Measurements from ENCODE around the gene CD226.
"Not testable (repeated sequence)": the region's sequence is repeated elsewhere in the genome, so short reads cannot be mapped to it uniquely, and the experiment has no call there.

Gene CD226

GRCh38 chr18:69954719-69955480 is 7.2 kb upstream of the CD226 start:
- no peaks in the 10 kb centered on the region for H3K9me3 ChIP-seq (ENCODE audit: control insufficient read depth, low read length)
- H3K4me3 ChIP-seq (ENCODE audit: low read length) = no peak overlapping the region
- H3K9ac ChIP-seq (ENCODE audit: low read length) = no peak overlapping the region
- H3K4me1 ChIP-seq (ENCODE audit: control insufficient read depth, insufficient read depth, low read length) = no peaks in the 10 kb centered on the region
- no peaks in the 10 kb centered on the region for H3K27me3 ChIP-seq (ENCODE audit: control insufficient read depth, insufficient read depth, low read length)
- no peaks in the 10 kb centered on the region for H3K36me3 ChIP-seq (ENCODE audit: control insufficient read depth, insufficient read depth, low read length)

DNA sequence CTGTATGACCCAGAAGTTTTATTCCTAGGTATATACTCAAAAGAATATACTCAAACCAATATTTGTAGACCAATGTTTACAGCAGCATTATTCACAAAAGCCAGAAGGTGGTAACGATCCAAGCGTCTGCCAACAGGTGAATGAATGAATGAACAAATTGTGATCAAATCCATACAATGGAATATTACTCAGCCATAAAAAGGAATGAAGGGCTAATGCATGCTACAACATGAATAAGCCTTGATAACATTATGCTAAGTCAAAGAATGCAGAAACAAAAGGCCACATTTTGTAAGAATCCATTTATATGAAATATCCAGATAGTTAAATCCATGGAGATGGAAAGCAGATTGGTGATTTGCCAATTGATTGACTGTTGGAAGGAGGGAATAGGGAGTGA is 5.5 kb upstream of the CD226 start:
- Histone ChIP-seq H3K9ac (ENCODE audit: low read length) (no peak overlapping the region), H3K4me3 (ENCODE audit: low read length) (no peak overlapping the region), H3K9me3 (ENCODE audit: control insufficient read depth, low read length) (no peaks in the 10 kb centered on the region), H3K36me3 (ENCODE audit: control insufficient read depth, insufficient read depth, low read length) (no peaks in the 10 kb centered on the region), H3K4me1 (ENCODE audit: control insufficient read depth, insufficient read depth, low read length) (no peaks in the 10 kb centered on the region), H3K27me3 (ENCODE audit: control insufficient read depth, insufficient read depth, low read length) (no peaks in the 10 kb centered on the region)

DNA sequence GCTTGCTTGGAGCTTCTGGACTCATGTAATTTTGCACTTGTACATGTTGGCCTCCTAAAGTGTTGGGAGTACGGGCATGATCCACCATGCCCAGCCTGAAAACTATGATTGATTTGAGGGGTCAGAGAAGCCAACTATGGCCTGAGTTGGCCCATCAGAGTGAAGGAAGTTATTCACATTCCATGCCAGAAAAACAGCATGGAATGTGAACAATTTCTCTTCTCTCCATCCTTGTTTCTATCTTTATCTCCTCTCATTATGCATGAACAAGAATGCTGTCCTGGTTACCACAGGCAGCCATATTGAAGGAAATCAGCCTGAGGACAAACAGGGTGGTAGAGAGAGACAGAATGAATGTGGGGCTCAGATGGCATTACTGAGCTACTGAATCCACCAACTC is 3.5 kb upstream of the CD226 start:
- Histone ChIP-seq H3K9ac (ENCODE audit: low read length) (no peak overlapping the region), H3K9me3 (ENCODE audit: control insufficient read depth, low read length) (no peaks in the 10 kb centered on the region)

GRCh38 chr18:69949538-69949936 is 1.9 kb upstream of the CD226 start:
- Histone ChIP-seq H3K36me3 (ENCODE audit: control insufficient read depth, insufficient read depth, low read length) (no peaks in the 10 kb centered on the region), H3K4me3 (ENCODE audit: low read length) (no peak overlapping the region), H3K27me3 (ENCODE audit: control insufficient read depth, insufficient read depth, low read length) (no peaks in the 10 kb centered on the region), H3K9me3 (ENCODE audit: control insufficient read depth, low read length) (no peaks in the 10 kb centered on the region), H3K9ac (ENCODE audit: low read length) (no peak overlapping the region), H3K4me1 (ENCODE audit: control insufficient read depth, insufficient read depth, low read length) (no peaks in the 10 kb centered on the region)

More for the DNA sequence above, 3.5 kb upstream of the CD226 start:
- H3K27me3 ChIP-seq (ENCODE audit: control insufficient read depth, insufficient read depth, low read length) = no peaks in the 10 kb centered on the region
- no peaks in the 10 kb centered on the region for H3K4me1 ChIP-seq (ENCODE audit: control insufficient read depth, insufficient read depth, low read length)
- no peaks in the 10 kb centered on the region for H3K36me3 ChIP-seq (ENCODE audit: control insufficient read depth, insufficient read depth, low read length)
- H3K4me3 ChIP-seq (ENCODE audit: low read length) = no peak overlapping the region

- Histone ChIP-seq H3K9ac (ENCODE audit: low read length) (no peak overlapping the region), H3K9me3 (ENCODE audit: control insufficient read depth, low read length) (no peaks in the 10 kb centered on the region), H3K4me3 (ENCODE audit: low read length) (no peak overlapping the region), H3K4me1 (ENCODE audit: control insufficient read depth, insufficient read depth, low read length) (no peaks in the 10 kb centered on the region), H3K36me3 (ENCODE audit: control insufficient read depth, insufficient read depth, low read length) (no peaks in the 10 kb centered on the region), H3K27me3 (ENCODE audit: control insufficient read depth, insufficient read depth, low read length) (no peaks in the 10 kb centered on the region)
Measured at GRCh38 chr18:69948919-69949537, 1.4 kb upstream of the CD226 start.

DNA sequence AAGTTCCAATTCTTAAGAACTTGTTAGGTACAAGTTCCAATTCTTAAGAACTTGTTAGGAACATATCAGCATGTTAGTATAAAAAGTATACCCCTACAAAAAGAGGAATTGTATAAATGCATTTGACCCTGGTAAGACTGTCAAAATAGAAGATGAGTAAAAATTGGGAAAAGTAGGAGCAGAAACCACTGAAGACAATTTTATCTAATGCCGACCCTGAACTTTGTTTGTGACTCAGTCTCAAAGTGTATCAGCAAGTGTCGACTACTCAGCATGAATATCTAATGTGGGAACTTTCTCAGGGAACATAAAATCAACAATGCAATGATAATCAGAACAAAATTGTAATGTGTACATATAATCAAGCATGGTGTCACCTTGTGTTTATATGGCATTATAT is 583 bp upstream of the CD226 start:
- no peaks in the 10 kb centered on the region for H3K9me3 ChIP-seq (ENCODE audit: control insufficient read depth, low read length)
- H3K9ac ChIP-seq (ENCODE audit: low read length) = no peak overlapping the region
- H3K4me1 ChIP-seq (ENCODE audit: control insufficient read depth, insufficient read depth, low read length) = no peaks in the 10 kb centered on the region
- no peaks in the 10 kb centered on the region for H3K36me3 ChIP-seq (ENCODE audit: control insufficient read depth, insufficient read depth, low read length)
- no peaks in the 10 kb centered on the region for H3K27me3 ChIP-seq (ENCODE audit: control insufficient read depth, insufficient read depth, low read length)
- no peak overlapping the region for H3K4me3 ChIP-seq (ENCODE audit: low read length)

- no peaks in the 10 kb centered on the region for H3K4me1 ChIP-seq (ENCODE audit: control insufficient read depth, insufficient read depth, low read length)
- H3K4me3 ChIP-seq (ENCODE audit: low read length) = no peak overlapping the region
- no peaks in the 10 kb centered on the region for H3K27me3 ChIP-seq (ENCODE audit: control insufficient read depth, insufficient read depth, low read length)
- no peaks in the 10 kb centered on the region for H3K36me3 ChIP-seq (ENCODE audit: control insufficient read depth, insufficient read depth, low read length)
- no peaks in the 10 kb centered on the region for H3K9me3 ChIP-seq (ENCODE audit: control insufficient read depth, low read length)
- H3K9ac ChIP-seq (ENCODE audit: low read length) = no peak overlapping the region
Measured at GRCh38 chr18:69946608-69947155, 991 bp downstream of the CD226 start.

GRCh38 chr18:69945220-69946114 is 2.2 kb downstream of the CD226 start:
- Histone ChIP-seq H3K4me1 (ENCODE audit: control insufficient read depth, insufficient read depth, low read length) (no peaks in the 10 kb centered on the region), H3K36me3 (ENCODE audit: control insufficient read depth, insufficient read depth, low read length) (no peaks in the 10 kb centered on the region), H3K9ac (ENCODE audit: low read length) (no peak overlapping the region), H3K4me3 (ENCODE audit: low read length) (no peak overlapping the region), H3K27me3 (ENCODE audit: control insufficient read depth, insufficient read depth, low read length) (no peaks in the 10 kb centered on the region), H3K9me3 (ENCODE audit: control insufficient read depth, low read length) (no peaks in the 10 kb centered on the region)

- Histone ChIP-seq H3K9ac (ENCODE audit: low read length) (no peak overlapping the region), H3K4me1 (ENCODE audit: control insufficient read depth, insufficient read depth, low read length) (no peaks in the 10 kb centered on the region), H3K9me3 (ENCODE audit: control insufficient read depth, low read length) (no peaks in the 10 kb centered on the region), H3K4me3 (ENCODE audit: low read length) (no peak overlapping the region), H3K36me3 (ENCODE audit: control insufficient read depth, insufficient read depth, low read length) (no peaks in the 10 kb centered on the region), H3K27me3 (ENCODE audit: control insufficient read depth, insufficient read depth, low read length) (no peaks in the 10 kb centered on the region)
Measured at GRCh38 chr18:69944436-69944835, 3.2 kb downstream of the CD226 start.

DNA sequence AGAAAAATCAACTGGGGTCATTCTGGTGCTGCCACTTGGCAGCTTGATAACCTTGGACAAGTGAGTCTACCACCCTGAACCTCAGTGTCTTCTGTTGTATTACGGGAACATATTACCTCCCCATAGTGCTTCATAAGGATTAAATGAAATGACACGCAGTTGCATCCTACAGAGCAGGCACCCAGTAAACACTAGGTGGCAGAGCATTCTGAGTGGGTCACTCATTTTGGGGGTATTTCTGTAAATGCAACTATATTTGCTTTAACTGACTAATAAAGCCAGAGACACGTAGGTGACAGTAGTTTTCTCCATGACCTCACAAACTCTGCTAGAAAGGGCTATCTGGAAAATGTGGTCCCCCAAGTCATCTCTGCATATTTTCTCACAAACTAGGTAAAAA is 4.7 kb downstream of the CD226 start:
- Histone ChIP-seq H3K27me3 (ENCODE audit: control insufficient read depth, insufficient read depth, low read length) (no peaks in the 10 kb centered on the region), H3K9ac (ENCODE audit: low read length) (no peak overlapping the region), H3K4me1 (ENCODE audit: control insufficient read depth, insufficient read depth, low read length) (no peaks in the 10 kb centered on the region), H3K9me3 (ENCODE audit: control insufficient read depth, low read length) (no peaks in the 10 kb centered on the region), H3K4me3 (ENCODE audit: low read length) (no peak overlapping the region), H3K36me3 (ENCODE audit: control insufficient read depth, insufficient read depth, low read length) (no peaks in the 10 kb centered on the region)

- no peaks in the 10 kb centered on the region for H3K9me3 ChIP-seq (ENCODE audit: control insufficient read depth, low read length)
- no peaks in the 10 kb centered on the region for H3K36me3 ChIP-seq (ENCODE audit: control insufficient read depth, insufficient read depth, low read length)
- H3K27me3 ChIP-seq (ENCODE audit: control insufficient read depth, insufficient read depth, low read length) = no peaks in the 10 kb centered on the region
- H3K9ac ChIP-seq (ENCODE audit: low read length) = no peak overlapping the region
- H3K4me1 ChIP-seq (ENCODE audit: control insufficient read depth, insufficient read depth, low read length) = peaks cover under 1% of the 10 kb centered on the region
- no peak overlapping the region for H3K4me3 ChIP-seq (ENCODE audit: low read length)
Measured at GRCh38 chr18:69941183-69941582, 6.5 kb downstream of the CD226 start.

DNA sequence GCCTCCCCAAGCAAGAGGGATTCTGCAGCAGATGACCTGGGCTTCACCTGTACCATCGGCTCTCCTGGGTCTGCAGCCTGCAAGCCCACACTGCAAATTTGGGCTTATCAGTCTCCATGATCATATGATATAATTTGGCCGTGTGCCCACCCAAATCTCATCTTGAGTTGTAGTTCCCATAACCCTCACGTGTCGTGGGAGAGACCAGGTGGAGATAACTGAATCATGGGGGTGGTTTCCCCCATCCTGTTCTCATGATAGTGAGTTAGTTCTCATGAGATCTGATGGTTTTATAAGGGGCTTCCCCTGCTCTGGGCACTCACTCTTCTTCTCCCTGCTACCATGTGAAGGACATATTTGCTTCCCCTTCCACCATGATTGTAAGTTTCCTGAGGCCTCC is 7.9 kb downstream of the CD226 start:
- not testable (repeated sequence) for H3K27me3 ChIP-seq (ENCODE audit: control insufficient read depth, insufficient read depth, low read length); H3K9me3 ChIP-seq (ENCODE audit: control insufficient read depth, low read length); H3K4me3 ChIP-seq (ENCODE audit: low read length); H3K36me3 ChIP-seq (ENCODE audit: control insufficient read depth, insufficient read depth, low read length); H3K9ac ChIP-seq (ENCODE audit: low read length)
- peaks cover 11% of the 10 kb centered on the region for H3K4me1 ChIP-seq (ENCODE audit: control insufficient read depth, insufficient read depth, low read length)

All from mucosa of stomach (tissue), 1 donor.